ENCODE measurements around the gene ADAMTS12. TPM values are rescaled to one million over a fixed set of nuclear protein-coding genes. Genes with fewer than 3 reads are reported as not detected.

Gene ADAMTS12
- total RNA-seq, 3 donors from 2014 or later = 0.69 to 2.9 (median 0.72) TPM

- H3K4me3 ChIP-seq = no peak overlapping the region
- H3K4me1 ChIP-seq (ENCODE audit: low read depth) = no peaks in the 10 kb centered on the region
- no peak for TF ChIP-seq CTCF (IDR thresholded peaks at IDR 0.05)
- intact Hi-C loops (cut with DNase I, micrococcal nuclease) = no loop called here
- no peak for DNase-seq
- ATAC-seq = no peak
- H3K9me3 ChIP-seq = no peaks in the 10 kb centered on the region
- H3K36me3 ChIP-seq (ENCODE audit: low read depth) = no peaks in the 10 kb centered on the region
Observed at GRCh38 chr5:33827018-33827707, 64.6 kb downstream of the ADAMTS12 start.

GRCh38 chr5:33824516-33825195 lies 67.1 kb downstream of the ADAMTS12 start:
- DNase-seq (peak in 1 of 3 donors; percentile 31), ATAC-seq (no peak)
- intact Hi-C loops (cut with DNase I, micrococcal nuclease) = no loop called here
- Histone ChIP-seq H3K36me3 (ENCODE audit: low read depth) (no peaks in the 10 kb centered on the region), H3K9me3 (no peaks in the 10 kb centered on the region), H3K4me1 (ENCODE audit: low read depth) (no peaks in the 10 kb centered on the region), H3K4me3 (no peak overlapping the region)
- no peak for TF ChIP-seq CTCF (IDR thresholded peaks at IDR 0.05)

GRCh38 chr5:33817301-33817700 lies 74.5 kb downstream of the ADAMTS12 start:
- Histone ChIP-seq H3K9me3 (no peaks in the 10 kb centered on the region), H3K4me3 (no peak overlapping the region), H3K4me1 (ENCODE audit: low read depth) (no peaks in the 10 kb centered on the region), H3K36me3 (ENCODE audit: low read depth) (no peaks in the 10 kb centered on the region)
- no peak for ATAC-seq
- DNase-seq = no peak
- intact Hi-C loops (cut with DNase I, micrococcal nuclease) = no loop called here
- TF ChIP-seq CTCF (IDR thresholded peaks at IDR 0.05) = no peak

- no peaks in the 10 kb centered on the region for H3K9me3 ChIP-seq
- no peak overlapping the region for H3K4me3 ChIP-seq
- TF ChIP-seq CTCF (IDR thresholded peaks at IDR 0.05) = no peak
- intact Hi-C loops (cut with DNase I, micrococcal nuclease) = no loop called here
- ATAC-seq (no peak), DNase-seq (no peak)
- no peaks in the 10 kb centered on the region for H3K36me3 ChIP-seq (ENCODE audit: low read depth)
- H3K4me1 ChIP-seq (ENCODE audit: low read depth) = no peaks in the 10 kb centered on the region
Observed at GRCh38 chr5:33816791-33817190, 75.0 kb downstream of the ADAMTS12 start.

GRCh38 chr5:33812746-33813145 lies 79.0 kb downstream of the ADAMTS12 start:
- H3K36me3 ChIP-seq (ENCODE audit: low read depth) = no peaks in the 10 kb centered on the region
- DNase-seq = no peak
- H3K4me3 ChIP-seq = no peak overlapping the region
- H3K4me1 ChIP-seq (ENCODE audit: low read depth) = no peaks in the 10 kb centered on the region
- ATAC-seq = no peak
- TF ChIP-seq CTCF (IDR thresholded peaks at IDR 0.05) = no peak
- H3K9me3 ChIP-seq = no peaks in the 10 kb centered on the region
- intact Hi-C loops (cut with DNase I, micrococcal nuclease) = no loop called here
